ENCODE measurements around the gene SLC8B1. TPM values are rescaled to one million over a fixed set of nuclear protein-coding genes. Genes with fewer than 3 reads are reported as not detected.

The SLC8B1 gene
- total and polyA plus RNA-seq, 4 donors: 8.1 to 48.6 (median 39.7) TPM

GRCh38 chr12:113278141-113278540 lies 56.8 kb downstream of the SLC8B1 start:
- H3K4me1 ChIP-seq (ENCODE audit: control insufficient read depth in 1 of 2, insufficient read depth in 2 of 2, low read length in 2 of 2): no peaks in the 10 kb centered on the region
- H3K36me3 ChIP-seq (ENCODE audit: control insufficient read depth in 1 of 2, insufficient read depth in 2 of 2, low read length in 1 of 2): peaks cover 0 to 12% of the 10 kb centered on the region in 2 donors
- ATAC-seq (ENCODE audit: low FRiP score): no peak
- no peak overlapping the region for H3K4me3 ChIP-seq (ENCODE audit: low read length in 2 of 2)
- H3K27me3 ChIP-seq (ENCODE audit: control insufficient read depth in 1 of 2, insufficient read depth in 2 of 2, low read length in 1 of 2): no peaks in the 10 kb centered on the region
- no peaks in the 10 kb centered on the region for H3K9me3 ChIP-seq (ENCODE audit: control insufficient read depth, low read length)
- DNase-seq: peak in 1 of 2 donors; percentile 67
- 91 to 94% methylated on average over 8 of the region's 8 CpGs for WGBS, 2 donors
- no peak overlapping the region for H3K27ac ChIP-seq (ENCODE audit: low read depth in 1 of 2, low read length in 2 of 2)
- intact Hi-C loops (cut with DNase I): no loop called here

DNA sequence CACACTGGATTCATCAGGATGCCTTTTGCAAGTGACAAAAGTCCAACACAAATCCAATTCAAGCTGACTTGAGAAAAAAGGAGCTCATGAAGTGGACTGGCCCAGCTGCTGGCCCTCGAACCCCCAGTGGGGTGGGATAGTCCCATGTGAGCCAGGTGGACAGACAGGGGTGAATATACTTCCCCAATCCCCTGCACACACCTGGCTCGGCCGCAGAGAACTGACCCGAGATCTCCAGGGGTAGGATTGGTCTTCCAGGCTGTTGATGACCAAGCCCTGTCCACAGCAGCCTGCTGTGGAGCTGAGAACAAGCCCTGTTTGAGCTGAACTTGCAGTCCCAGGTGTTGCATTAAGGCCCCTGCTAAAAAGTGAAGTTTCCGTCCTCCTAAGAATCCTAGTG lies 57.4 kb downstream of the SLC8B1 start:
- H3K4me1 ChIP-seq (ENCODE audit: control insufficient read depth in 1 of 2, insufficient read depth in 2 of 2, low read length in 2 of 2): peaks cover 0 to 1% of the 10 kb centered on the region in 2 donors
- WGBS, 2 donors: 91% methylated on average over 5 of the region's 5 CpGs
- H3K9me3 ChIP-seq (ENCODE audit: control insufficient read depth, low read length): no peaks in the 10 kb centered on the region
- peaks cover 0 to 12% of the 10 kb centered on the region in 2 donors for H3K36me3 ChIP-seq (ENCODE audit: control insufficient read depth in 1 of 2, insufficient read depth in 2 of 2, low read length in 1 of 2)
- intact Hi-C loops (cut with DNase I): no loop called here
- H3K4me3 ChIP-seq (ENCODE audit: low read length in 2 of 2): no peak overlapping the region
- H3K27me3 ChIP-seq (ENCODE audit: control insufficient read depth in 1 of 2, insufficient read depth in 2 of 2, low read length in 1 of 2): no peaks in the 10 kb centered on the region
- no peak overlapping the region for H3K27ac ChIP-seq (ENCODE audit: low read depth in 1 of 2, low read length in 2 of 2)
- DNase-seq (peak; percentile 32 to 60), ATAC-seq (ENCODE audit: low FRiP score) (no peak)

DNA sequence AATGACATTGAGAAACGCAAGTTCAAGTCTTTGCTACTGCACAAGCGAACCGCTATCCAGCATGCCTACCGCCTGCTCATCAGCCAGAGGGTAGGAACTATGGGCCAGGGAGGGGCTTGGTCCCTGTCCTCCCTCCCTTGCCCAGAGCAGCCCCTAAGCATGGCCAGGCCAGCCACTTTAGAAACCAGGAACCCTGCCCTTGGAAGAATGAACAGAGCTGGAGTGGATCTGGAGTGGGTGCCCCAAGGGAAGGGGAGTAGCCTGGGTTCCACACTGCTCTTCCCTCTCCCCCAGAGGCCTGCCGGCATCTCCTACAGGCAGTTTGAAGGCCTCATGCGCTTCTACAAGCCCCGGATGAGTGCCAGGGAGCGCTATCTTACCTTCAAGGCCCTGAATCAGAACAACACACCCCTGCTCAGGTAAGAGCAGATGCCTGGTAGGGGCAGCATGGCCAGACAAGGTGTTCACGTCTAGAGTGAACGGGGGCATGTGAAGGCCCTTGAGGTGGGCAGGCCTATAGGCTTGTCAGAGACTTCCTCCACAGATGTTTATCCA lies 57.9 kb downstream of the SLC8B1 start:
- Histone ChIP-seq H3K27ac (ENCODE audit: low read depth in 1 of 2, low read length in 2 of 2) (no peak overlapping the region), H3K4me3 (ENCODE audit: low read length in 2 of 2) (no peak overlapping the region), H3K36me3 (ENCODE audit: control insufficient read depth in 1 of 2, insufficient read depth in 2 of 2, low read length in 1 of 2) (peaks cover 0 to 12% of the 10 kb centered on the region in 2 donors), H3K27me3 (ENCODE audit: control insufficient read depth in 1 of 2, insufficient read depth in 2 of 2, low read length in 1 of 2) (no peaks in the 10 kb centered on the region), H3K4me1 (ENCODE audit: control insufficient read depth in 1 of 2, insufficient read depth in 2 of 2, low read length in 2 of 2) (peaks cover 0 to 2% of the 10 kb centered on the region in 2 donors), H3K9me3 (ENCODE audit: control insufficient read depth, low read length) (no peaks in the 10 kb centered on the region)
- DNase-seq (peak; percentile 26 to 48), ATAC-seq (ENCODE audit: low FRiP score) (no peak)
- intact Hi-C loops (cut with DNase I): no loop called here
- 95 to 97% methylated on average over 10 of the region's 10 CpGs for WGBS, 2 donors

DNA sequence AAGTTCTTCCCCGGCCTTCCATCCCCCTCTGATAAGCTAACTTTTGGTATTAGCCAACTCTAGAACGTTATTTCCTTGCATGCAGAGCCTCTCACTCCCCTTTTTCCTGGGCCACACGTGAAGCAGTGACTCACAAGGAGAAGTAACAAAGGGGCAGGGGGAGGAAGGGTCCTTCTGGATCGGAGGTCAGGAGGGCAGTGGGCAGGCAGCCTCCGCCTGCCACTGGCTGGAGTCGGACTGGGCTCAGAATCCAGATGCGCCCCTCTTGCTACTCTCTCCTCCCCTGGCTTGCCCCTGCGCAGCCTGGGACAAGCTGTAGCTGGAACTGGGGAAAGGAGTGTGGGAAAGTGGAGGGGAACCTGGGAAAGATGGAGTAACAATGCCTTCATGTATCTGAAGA lies 58.6 kb downstream of the SLC8B1 start:
- DNase-seq (peak in 1 of 2 donors; percentile 39), ATAC-seq (ENCODE audit: low FRiP score) (no peak)
- no peaks in the 10 kb centered on the region for H3K9me3 ChIP-seq (ENCODE audit: control insufficient read depth, low read length)
- no peaks in the 10 kb centered on the region for H3K27me3 ChIP-seq (ENCODE audit: control insufficient read depth in 1 of 2, insufficient read depth in 2 of 2, low read length in 1 of 2)
- H3K4me3 ChIP-seq (ENCODE audit: low read length in 2 of 2): no peak overlapping the region
- intact Hi-C loops (cut with DNase I): no loop called here
- peaks cover 0 to 12% of the 10 kb centered on the region in 2 donors for H3K36me3 ChIP-seq (ENCODE audit: control insufficient read depth in 1 of 2, insufficient read depth in 2 of 2, low read length in 1 of 2)
- H3K27ac ChIP-seq (ENCODE audit: low read depth in 1 of 2, low read length in 2 of 2): no peak overlapping the region
- 81 to 84% methylated on average over 7 to 8 of the region's 8 CpGs for WGBS, 2 donors
- H3K4me1 ChIP-seq (ENCODE audit: control insufficient read depth in 1 of 2, insufficient read depth in 2 of 2, low read length in 2 of 2): peaks cover 0 to 2% of the 10 kb centered on the region in 2 donors

DNA sequence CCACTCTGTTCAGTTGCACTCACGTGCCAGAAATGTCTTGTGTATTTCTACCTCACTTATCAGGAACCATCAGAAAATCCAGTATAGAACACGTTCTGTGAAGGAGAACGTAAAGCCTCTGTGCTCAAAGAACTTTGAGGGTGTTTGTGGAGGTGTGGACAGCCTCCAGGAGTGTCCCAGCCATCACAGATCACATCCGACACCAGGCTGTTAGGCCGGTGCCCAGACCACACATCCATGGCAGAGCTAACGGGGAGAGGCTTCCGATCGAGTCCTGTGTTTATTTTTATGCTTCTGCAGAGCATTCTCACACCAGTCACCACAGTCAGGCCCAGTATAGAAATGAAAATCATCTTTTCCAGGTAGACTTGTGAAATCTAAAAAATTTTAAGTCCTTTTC lies 60.1 kb downstream of the SLC8B1 start:
- WGBS, 2 donors: 94 to 95% methylated on average over 8 of the region's 8 CpGs
- Histone ChIP-seq H3K27me3 (ENCODE audit: control insufficient read depth in 1 of 2, insufficient read depth in 2 of 2, low read length in 1 of 2) (no peaks in the 10 kb centered on the region), H3K4me3 (ENCODE audit: low read length in 2 of 2) (no peak overlapping the region), H3K9me3 (ENCODE audit: control insufficient read depth, low read length) (no peaks in the 10 kb centered on the region), H3K36me3 (ENCODE audit: control insufficient read depth in 1 of 2, insufficient read depth in 2 of 2, low read length in 1 of 2) (peaks cover 0 to 12% of the 10 kb centered on the region in 2 donors), H3K27ac (ENCODE audit: low read depth in 1 of 2, low read length in 2 of 2) (no peak overlapping the region), H3K4me1 (ENCODE audit: control insufficient read depth in 1 of 2, insufficient read depth in 2 of 2, low read length in 2 of 2) (peaks cover 0 to 2% of the 10 kb centered on the region in 2 donors)
- no peak for ATAC-seq (ENCODE audit: low FRiP score)
- intact Hi-C loops (cut with DNase I): loop anchor here (5.0 kb wide), 2 partner anchors 48 to 78 kb away; no protein-coding TSS in a partner anchor
- DNase-seq: peak in 1 of 2 donors; percentile 15

GRCh38 chr12:113273053-113273725 lies 61.7 kb downstream of the SLC8B1 start:
- peaks cover 0 to 2% of the 10 kb centered on the region in 2 donors for H3K4me1 ChIP-seq (ENCODE audit: control insufficient read depth in 1 of 2, insufficient read depth in 2 of 2, low read length in 2 of 2)
- no peak overlapping the region for H3K4me3 ChIP-seq (ENCODE audit: low read length in 2 of 2)
- H3K27me3 ChIP-seq (ENCODE audit: control insufficient read depth in 1 of 2, insufficient read depth in 2 of 2, low read length in 1 of 2): no peaks in the 10 kb centered on the region
- DNase-seq: peak; percentile 42 to 59
- intact Hi-C loops (cut with DNase I): loop anchor here (5.0 kb wide), 2 partner anchors 46 to 76 kb away; no protein-coding TSS in a partner anchor
- 61 to 72% methylated on average over 13 of the region's 13 CpGs for WGBS, 2 donors
- peak overlapping the region in 1 of 2 donors; percentile 69 for H3K27ac ChIP-seq (ENCODE audit: low read depth in 1 of 2, low read length in 2 of 2)
- H3K36me3 ChIP-seq (ENCODE audit: control insufficient read depth in 1 of 2, insufficient read depth in 2 of 2, low read length in 1 of 2): peaks cover 0 to 16% of the 10 kb centered on the region in 2 donors
- ATAC-seq (ENCODE audit: low FRiP score): no peak
- no peaks in the 10 kb centered on the region for H3K9me3 ChIP-seq (ENCODE audit: control insufficient read depth, low read length)

DNA sequence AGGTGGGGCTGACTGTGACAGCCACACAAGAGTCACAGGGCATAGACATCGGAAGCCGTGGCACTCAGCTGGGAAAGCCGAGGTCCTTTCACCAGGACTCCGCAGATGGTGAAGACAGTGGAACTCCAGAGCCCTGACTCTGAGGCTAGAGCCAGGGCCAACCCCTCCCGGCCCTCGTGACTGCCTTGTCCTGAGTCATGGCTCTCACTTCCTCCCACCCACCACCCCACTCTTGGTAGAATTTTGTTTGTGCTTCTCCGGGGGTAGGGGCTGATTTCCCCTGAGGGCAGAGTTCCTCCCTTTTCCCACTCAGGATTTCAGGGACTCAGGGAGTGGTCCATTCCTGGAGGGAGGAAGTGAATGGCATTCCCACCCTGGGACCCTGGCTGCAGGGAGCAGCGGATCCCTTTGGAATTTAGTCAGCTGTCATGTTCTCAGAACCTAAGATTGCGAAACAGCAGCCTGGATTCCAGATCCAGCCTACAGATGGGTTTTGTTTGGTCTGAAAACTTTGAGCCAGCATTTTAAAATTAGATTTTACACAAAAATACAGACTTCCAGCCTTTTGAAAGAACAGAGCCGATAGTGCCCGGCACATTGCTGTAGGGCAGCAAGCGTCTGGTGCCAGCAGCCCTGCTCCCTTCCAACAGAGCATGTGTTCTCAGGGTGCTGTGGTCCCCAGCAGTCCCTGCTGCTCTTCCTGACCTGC lies 62.9 kb downstream of the SLC8B1 start:
- Histone ChIP-seq H3K27ac (ENCODE audit: low read depth in 1 of 2, low read length in 2 of 2) (peak overlapping the region; percentile 84 to 93), H3K27me3 (ENCODE audit: control insufficient read depth in 1 of 2, insufficient read depth in 2 of 2, low read length in 1 of 2) (no peaks in the 10 kb centered on the region), H3K4me1 (ENCODE audit: control insufficient read depth in 1 of 2, insufficient read depth in 2 of 2, low read length in 2 of 2) (peaks cover 0 to 2% of the 10 kb centered on the region in 2 donors), H3K4me3 (ENCODE audit: low read length in 2 of 2) (no peak overlapping the region), H3K36me3 (ENCODE audit: control insufficient read depth in 1 of 2, insufficient read depth in 2 of 2, low read length in 1 of 2) (peaks cover 0 to 11% of the 10 kb centered on the region in 2 donors), H3K9me3 (ENCODE audit: control insufficient read depth, low read length) (no peaks in the 10 kb centered on the region)
- WGBS, 2 donors: 2 to 5% methylated on average over 12 of the region's 12 CpGs
- ATAC-seq (ENCODE audit: low FRiP score) (peak; percentile 95), DNase-seq (peak; percentile 91 to 94)
- intact Hi-C loops (cut with DNase I): loop anchor here (1.0 to 5.0 kb wide), 3 partner anchors 45 to 78 kb away; no protein-coding TSS in a partner anchor

GRCh38 chr12:113271466-113271852 lies 63.5 kb downstream of the SLC8B1 start:
- peaks cover 0 to 2% of the 10 kb centered on the region in 2 donors for H3K4me1 ChIP-seq (ENCODE audit: control insufficient read depth in 1 of 2, insufficient read depth in 2 of 2, low read length in 2 of 2)
- peak overlapping the region; percentile 84 to 93 for H3K27ac ChIP-seq (ENCODE audit: low read depth in 1 of 2, low read length in 2 of 2)

More at GRCh38 chr12:113271466-113271852, 63.5 kb downstream of the SLC8B1 start:
- ATAC-seq (ENCODE audit: low FRiP score) (no peak), DNase-seq (no peak)
- 35 to 38% methylated on average over 10 of the region's 10 CpGs for WGBS, 2 donors
- Histone ChIP-seq H3K4me3 (ENCODE audit: low read length in 2 of 2) (no peak overlapping the region), H3K9me3 (ENCODE audit: control insufficient read depth, low read length) (no peaks in the 10 kb centered on the region), H3K27me3 (ENCODE audit: control insufficient read depth in 1 of 2, insufficient read depth in 2 of 2, low read length in 1 of 2) (no peaks in the 10 kb centered on the region), H3K36me3 (ENCODE audit: control insufficient read depth in 1 of 2, insufficient read depth in 2 of 2, low read length in 1 of 2) (peaks cover 0 to 6% of the 10 kb centered on the region in 2 donors)
- intact Hi-C loops (cut with DNase I): loop anchor here (5.0 kb wide), 2 partner anchors 44 to 74 kb away; no protein-coding TSS in a partner anchor

Measured in aorta (tissue), 5 donors.